Spleen (tissue), 7 donors: Measurements from ENCODE around the gene SLC26A9.

Source experiments
- POLR2AphosphoS5 ChIP-seq, 3 donors: sonication (generic); formaldehyde crosslinking; IDR thresholded peaks; one replicate each; pipeline ENCODE4 v1.5.1; 2017; ENCODE audit warnings: antibody characterized with exemption in 3 of 3
- TF ChIP-seq, protein P1 (sequence below), 11 experiments: fragments of 200-600 bp in 7 of 11; fragments of 450-650 bp in 4 of 11; sonication (generic) in 4 of 11; IDR thresholded peaks in 8 of 11; conservative IDR thresholded peaks in 3 of 11; 1 replicate in 7 of 11; 2 replicates in 4 of 11; pipeline versions ENCODE4 v1.4.0 to v1.8.0; 2016 to 2021; ENCODE audit warnings: antibody characterized with exemption in 11 of 11, inconsistent platforms in 4 of 11, mild to moderate bottlenecking in 1 of 11
- donor health status: DM: no; HTN: no; CAD: no; lungs with moderate emphysema.
- donor health status: DM: no; HTN: no; CAD: no.
- donor health status: DM: no; HTN: no; CAD: no.

DNA sequence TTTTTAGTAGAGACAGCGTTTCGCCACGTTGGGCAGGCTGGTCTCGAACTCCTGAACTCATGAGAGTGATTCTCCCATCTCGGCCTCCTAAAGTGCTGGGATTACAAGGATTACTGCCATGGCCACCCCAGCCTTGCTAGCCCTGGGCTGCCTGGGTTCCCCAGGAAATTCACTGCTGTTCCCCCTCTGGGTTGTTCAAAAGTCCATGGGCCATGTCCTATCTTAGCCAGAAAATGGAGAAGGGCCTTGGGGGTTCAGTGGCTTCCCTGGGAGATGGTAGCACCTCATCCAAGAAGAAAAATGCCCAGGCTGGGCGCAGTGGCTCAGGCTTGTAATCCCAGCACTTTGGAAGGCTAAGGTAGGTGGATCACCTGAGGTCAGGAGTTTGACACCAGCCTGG is 20.9 kb downstream of the SLC26A9 start:
- TF ChIP-seq POLR2AphosphoS5 (IDR thresholded peaks at IDR 0.05), result no peak
- TF ChIP-seq, protein P1, sequence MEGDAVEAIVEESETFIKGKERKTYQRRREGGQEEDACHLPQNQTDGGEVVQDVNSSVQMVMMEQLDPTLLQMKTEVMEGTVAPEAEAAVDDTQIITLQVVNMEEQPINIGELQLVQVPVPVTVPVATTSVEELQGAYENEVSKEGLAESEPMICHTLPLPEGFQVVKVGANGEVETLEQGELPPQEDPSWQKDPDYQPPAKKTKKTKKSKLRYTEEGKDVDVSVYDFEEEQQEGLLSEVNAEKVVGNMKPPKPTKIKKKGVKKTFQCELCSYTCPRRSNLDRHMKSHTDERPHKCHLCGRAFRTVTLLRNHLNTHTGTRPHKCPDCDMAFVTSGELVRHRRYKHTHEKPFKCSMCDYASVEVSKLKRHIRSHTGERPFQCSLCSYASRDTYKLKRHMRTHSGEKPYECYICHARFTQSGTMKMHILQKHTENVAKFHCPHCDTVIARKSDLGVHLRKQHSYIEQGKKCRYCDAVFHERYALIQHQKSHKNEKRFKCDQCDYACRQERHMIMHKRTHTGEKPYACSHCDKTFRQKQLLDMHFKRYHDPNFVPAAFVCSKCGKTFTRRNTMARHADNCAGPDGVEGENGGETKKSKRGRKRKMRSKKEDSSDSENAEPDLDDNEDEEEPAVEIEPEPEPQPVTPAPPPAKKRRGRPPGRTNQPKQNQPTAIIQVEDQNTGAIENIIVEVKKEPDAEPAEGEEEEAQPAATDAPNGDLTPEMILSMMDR (IDR thresholded peaks at IDR 0.05 in 8 of 11, conservative IDR thresholded peaks at IDR 0.05 in 3 of 11), result no peak
